HEK293T (cell line): ENCODE data around the gene GDA.

ENCODE experiments used
- ARNT ChIP-seq: fragments of 450-650 bp; IDR thresholded peaks from 2 replicates; pipeline ENCODE4 v1.6.1; 2017; ENCODE audit warnings: mild to moderate bottlenecking
- BHLHE40 ChIP-seq: fragments of 450-650 bp; IDR thresholded peaks from 2 replicates; pipeline ENCODE4 v1.6.1; 2016; ENCODE audit warnings: mild to moderate bottlenecking, moderate library complexity, borderline replicate concordance
- FOXA1 ChIP-seq: fragments of 450-650 bp; IDR thresholded peaks from 2 replicates; pipeline ENCODE4 v1.6.1; 2016; ENCODE audit warnings: mild to moderate bottlenecking
- FOXM1 ChIP-seq: fragments of 450-650 bp; IDR thresholded peaks from 2 replicates; pipeline ENCODE4 v1.6.1; 2017; ENCODE audit warnings: mild to moderate bottlenecking, borderline replicate concordance
- HDGF ChIP-seq: fragments of 450-650 bp; IDR thresholded peaks from 2 replicates; pipeline ENCODE4 v1.6.1; 2017; ENCODE audit warnings: antibody characterized with exemption, borderline replicate concordance
- PKNOX1 ChIP-seq: fragments of 450-650 bp; IDR thresholded peaks from 2 replicates; pipeline ENCODE4 v1.6.1; 2016
- SP1 ChIP-seq: fragments of 450-650 bp; IDR thresholded peaks from 2 replicates; pipeline ENCODE4 v1.6.1; 2017
- SUZ12 ChIP-seq: fragments of 450-650 bp; IDR thresholded peaks from 2 replicates; pipeline ENCODE4 v1.6.1; 2016; ENCODE audit warnings: mild to moderate bottlenecking
- ZNF384 ChIP-seq: fragments of 450-650 bp; IDR thresholded peaks from 2 replicates; pipeline ENCODE4 v1.6.1; 2016

GRCh38 chr9:72280913-72281500 is 131.8 kb downstream of the GDA start:
- TF ChIP-seq HDGF, result no peak
- TF ChIP-seq ARNT, result no peak
- TF ChIP-seq BHLHE40, result no peak
- TF ChIP-seq SUZ12, result no peak
- no peak for TF ChIP-seq FOXM1
- TF ChIP-seq FOXA1, result no peak
- TF ChIP-seq SP1, result no peak
- TF ChIP-seq ZNF384, result no peak
- TF ChIP-seq PKNOX1, result no peak
